ENCODE measurements around the gene ZFR2. TPM values are rescaled to one million over a fixed set of nuclear protein-coding genes. Genes with fewer than 3 reads are reported as not detected.
"Not testable (repeated sequence)": the region's sequence is repeated elsewhere in the genome, so short reads cannot be mapped to it uniquely, and the experiment has no call there.

Gene ZFR2
- total RNA-seq, 1 experiment from 2014 or later: not detected

GRCh38 chr19:3880471-3881271 is 11.8 kb upstream of the ZFR2 start, which contains the start of gene ATCAY:
ATCAY (plus strand) TSS chr19:3880685; CDS start chr19:3885768, 5,083 bp downstream.
- Mint-ChIP-seq H3K27ac (ENCODE audit: unreplicated experiment) (no peak within 1 kb of the TSS), H3K27me3 (ENCODE audit: unreplicated experiment) (peaks cover 24% of the 10 kb centered on the region), H3K36me3 (ENCODE audit: insufficient read depth, unreplicated experiment) (no peaks in the 10 kb centered on the region), H3K9me3 (ENCODE audit: low read depth, unreplicated experiment) (no peaks in the 10 kb centered on the region), H3K4me3 (ENCODE audit: low read depth, unreplicated experiment) (no peak within 1 kb of the TSS), H3K4me1 (ENCODE audit: low read depth, unreplicated experiment) (no peaks in the 10 kb centered on the region)
- no peak for TF ChIP-seq CTCF (IDR thresholded peaks at IDR 0.05; ENCODE audit: unreplicated experiment)
- BruUV-seq (replicated peaks): no TSS peak
- CTCF ChIA-PET: interaction anchor here (0.6 to 1.2 kb wide), 3 partner anchors 15 to 107 kb away, joined by 3 to 5 read pairs (median 3); no protein-coding TSS in a partner anchor
- intact Hi-C loops (cut with micrococcal nuclease; ENCODE audit: unreplicated experiment): no loop called here
- no peak for DNase-seq

GRCh38 chr19:3879656-3880055 is 10.8 kb upstream of the ZFR2 start:
- no peaks in the 10 kb centered on the region for H3K36me3 Mint-ChIP-seq (ENCODE audit: insufficient read depth, unreplicated experiment)
- H3K27ac Mint-ChIP-seq (ENCODE audit: unreplicated experiment): no peak overlapping the region
- intact Hi-C loops (cut with micrococcal nuclease; ENCODE audit: unreplicated experiment): no loop called here
- DNase-seq: no peak
- H3K9me3 Mint-ChIP-seq (ENCODE audit: low read depth, unreplicated experiment): no peaks in the 10 kb centered on the region
- BruUV-seq (replicated peaks): no TSS peak
- peaks cover 24% of the 10 kb centered on the region for H3K27me3 Mint-ChIP-seq (ENCODE audit: unreplicated experiment)
- H3K4me1 Mint-ChIP-seq (ENCODE audit: low read depth, unreplicated experiment): no peaks in the 10 kb centered on the region
- CTCF ChIA-PET: no interaction called here
- TF ChIP-seq CTCF (IDR thresholded peaks at IDR 0.05; ENCODE audit: unreplicated experiment): no peak
- H3K4me3 Mint-ChIP-seq (ENCODE audit: low read depth, unreplicated experiment): no peak overlapping the region

GRCh38 chr19:3874695-3875094 is 5.9 kb upstream of the ZFR2 start:
- H3K4me3 Mint-ChIP-seq (ENCODE audit: low read depth, unreplicated experiment); H3K27ac Mint-ChIP-seq (ENCODE audit: unreplicated experiment); H3K9me3 Mint-ChIP-seq (ENCODE audit: low read depth, unreplicated experiment); DNase-seq; H3K36me3 Mint-ChIP-seq (ENCODE audit: insufficient read depth, unreplicated experiment); H3K27me3 Mint-ChIP-seq (ENCODE audit: unreplicated experiment); intact Hi-C loops (cut with micrococcal nuclease; ENCODE audit: unreplicated experiment); BruUV-seq (replicated peaks); CTCF ChIA-PET; H3K4me1 Mint-ChIP-seq (ENCODE audit: low read depth, unreplicated experiment): not testable (repeated sequence)

GRCh38 chr19:3873151-3873550 is 4.3 kb upstream of the ZFR2 start:
- DNase-seq: no peak
- Mint-ChIP-seq H3K27ac (ENCODE audit: unreplicated experiment) (no peak overlapping the region), H3K4me1 (ENCODE audit: low read depth, unreplicated experiment) (no peaks in the 10 kb centered on the region), H3K4me3 (ENCODE audit: low read depth, unreplicated experiment) (no peak overlapping the region), H3K36me3 (ENCODE audit: insufficient read depth, unreplicated experiment) (no peaks in the 10 kb centered on the region), H3K9me3 (ENCODE audit: low read depth, unreplicated experiment) (no peaks in the 10 kb centered on the region), H3K27me3 (ENCODE audit: unreplicated experiment) (peaks cover 19% of the 10 kb centered on the region)
- intact Hi-C loops (cut with micrococcal nuclease; ENCODE audit: unreplicated experiment): no loop called here
- BruUV-seq (replicated peaks): no TSS peak
- CTCF ChIA-PET: no interaction called here
- no peak for TF ChIP-seq CTCF (IDR thresholded peaks at IDR 0.05; ENCODE audit: unreplicated experiment)

Data from Calu3 (cell line).